Stimulated activated CD4-positive, alpha-beta T cell treated with anti-CD3 and anti-CD28 coated beads, TNF-alpha, amount 100 ng/mL, for 24 hours (primary cell): ENCODE measurements around the gene NFE2L1.
"Not testable (repeated sequence)": the region's sequence is repeated elsewhere in the genome, so short reads cannot be mapped to it uniquely, and the experiment has no call there.

Experiments used
- DNase-seq, 3 experiments: peaks; one replicate each; pipeline ENCODE4 v3.0.0-alpha.2; 2020; ENCODE audit warnings: low read depth in 3 of 3

The NFE2L1 gene

DNA sequence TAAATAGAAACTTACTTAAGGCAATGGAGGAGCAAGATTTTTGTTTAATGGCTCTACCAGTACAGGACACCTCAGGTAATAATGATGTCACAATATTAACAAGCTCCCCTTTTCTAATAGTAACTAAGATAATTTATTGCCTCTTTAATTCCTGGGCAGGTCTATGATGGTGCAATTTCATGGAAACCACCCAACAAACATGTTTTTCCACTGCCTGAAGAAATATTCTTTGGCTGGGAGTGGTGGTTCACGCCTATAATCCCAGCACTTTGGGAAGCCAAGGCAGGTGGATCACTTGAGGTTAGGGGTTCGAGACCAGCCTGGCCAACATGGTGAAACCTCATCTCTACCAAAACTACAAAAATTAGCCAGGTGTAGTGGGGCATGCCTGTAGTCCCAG, 19.6 kb downstream of the NFE2L1 start:
- not testable (repeated sequence) for DNase-seq

DNA sequence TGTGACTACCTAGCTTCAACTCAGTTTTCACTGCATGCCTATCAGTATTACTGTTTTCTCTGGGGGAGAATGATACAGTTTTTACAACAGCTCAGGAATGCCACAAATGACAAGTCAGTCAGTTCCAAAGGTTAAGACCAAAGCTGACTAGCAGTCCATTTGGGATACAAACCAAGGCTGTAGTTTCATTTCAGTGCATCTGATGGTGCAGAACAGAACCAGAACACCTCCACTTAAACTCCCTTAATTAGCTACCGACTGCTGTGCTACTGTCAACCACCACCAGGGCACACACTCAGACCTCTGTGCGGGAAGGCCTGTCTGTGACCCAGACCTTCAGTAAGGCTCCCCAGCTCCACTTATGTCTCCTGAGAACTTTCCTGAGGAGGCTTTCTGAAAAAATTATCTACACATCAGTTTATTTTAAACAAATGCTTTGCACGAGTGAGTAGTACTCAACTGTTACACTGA, 20.4 kb downstream of the NFE2L1 start:
- no peak for DNase-seq

GRCh38 chr17:48070195-48070594, 22.0 kb downstream of the NFE2L1 start:
- DNase-seq: no peak

DNA sequence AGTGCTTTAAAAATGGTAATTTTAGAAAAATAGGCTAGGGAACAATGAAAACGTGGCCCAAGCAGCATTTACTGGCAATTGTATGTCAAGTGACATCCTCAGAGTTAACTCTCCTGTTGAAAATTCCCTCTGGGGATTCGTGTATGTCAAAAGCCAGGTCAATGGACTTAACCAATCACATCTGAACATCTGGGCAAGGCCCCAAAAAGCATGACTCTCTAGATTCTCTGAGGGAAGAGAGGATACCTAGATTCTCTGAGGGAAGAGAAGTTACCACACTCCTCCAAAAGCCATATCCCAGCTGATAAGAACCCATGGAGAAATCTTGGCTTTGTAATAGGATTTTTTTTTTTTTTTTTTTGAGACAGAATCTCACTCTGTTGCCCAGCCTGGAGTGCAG, 23.5 kb downstream of the NFE2L1 start:
- DNase-seq: no peak

DNA sequence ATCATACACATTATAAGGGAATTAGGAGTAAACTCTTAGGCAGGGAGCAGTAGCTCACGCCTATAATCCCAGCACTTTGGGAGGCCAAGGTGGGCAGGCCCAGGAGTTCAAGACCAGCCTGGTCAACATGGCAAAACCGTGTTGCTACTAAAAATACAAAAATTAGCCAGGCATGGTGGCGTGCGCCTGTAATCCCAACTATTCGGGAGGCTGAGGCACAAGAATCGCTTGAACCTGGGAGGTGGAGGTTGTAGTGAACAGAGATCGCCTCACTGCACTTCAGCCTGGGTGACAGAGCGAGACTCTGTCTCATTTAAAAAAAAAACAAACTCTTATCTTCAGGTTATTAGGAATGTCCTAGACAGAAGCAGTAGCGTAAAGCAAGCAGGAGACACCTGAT, 24.7 kb downstream of the NFE2L1 start:
- not testable (repeated sequence) for DNase-seq

GRCh38 chr17:48073566-48074094, 25.5 kb downstream of the NFE2L1 start:
- not testable (repeated sequence) for DNase-seq

- DNase-seq: peak; percentile 42 to 59 (median 51)
These were observed 26.3 kb downstream of the NFE2L1 start for GRCh38 chr17:48074322-48075081.

DNA sequence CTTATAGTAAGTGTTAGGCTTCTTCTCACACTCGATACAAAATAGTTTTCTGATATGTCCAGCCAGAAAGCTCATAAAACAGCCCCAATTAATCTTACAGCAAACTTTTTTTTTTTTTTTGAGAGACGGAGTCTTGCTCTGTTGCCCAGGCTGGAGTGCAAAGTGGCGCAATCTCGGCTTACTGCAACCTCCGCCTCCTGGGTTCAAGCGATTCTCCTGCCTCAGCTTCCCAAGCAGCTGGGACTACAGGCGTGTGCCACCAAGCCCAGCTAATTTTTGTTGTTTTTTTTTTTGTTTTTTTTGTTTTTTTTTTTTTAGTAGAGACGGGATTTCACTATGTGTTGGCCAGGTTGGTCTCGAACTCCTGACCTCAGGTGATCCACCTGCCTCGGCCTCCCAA, 29.0 kb downstream of the NFE2L1 start:
- DNase-seq: not testable (repeated sequence)

DNA sequence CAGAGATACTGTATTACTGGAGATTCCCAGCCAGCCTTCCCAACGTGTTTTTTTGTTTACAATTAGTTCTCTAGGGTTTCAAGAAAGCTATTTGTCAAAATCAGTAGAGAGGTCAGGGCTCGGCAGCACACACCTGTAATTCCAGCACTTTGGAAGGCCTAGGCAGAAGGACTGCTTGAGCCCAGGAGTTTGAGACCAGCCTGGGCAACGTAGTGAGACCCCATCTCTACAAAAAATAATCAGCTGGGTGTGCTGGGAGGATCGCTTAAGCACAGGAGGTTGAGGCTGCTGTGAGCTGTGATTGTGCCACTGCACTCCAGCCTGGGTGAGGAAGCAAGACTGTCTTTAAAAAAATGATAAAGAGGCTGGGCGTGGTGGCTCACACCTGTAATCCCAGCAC, 33.7 kb downstream of the NFE2L1 start:
- DNase-seq: no peak

- no peak for DNase-seq
These were observed 36.8 kb downstream of the NFE2L1 start for GRCh38 chr17:48084932-48085331.

DNA sequence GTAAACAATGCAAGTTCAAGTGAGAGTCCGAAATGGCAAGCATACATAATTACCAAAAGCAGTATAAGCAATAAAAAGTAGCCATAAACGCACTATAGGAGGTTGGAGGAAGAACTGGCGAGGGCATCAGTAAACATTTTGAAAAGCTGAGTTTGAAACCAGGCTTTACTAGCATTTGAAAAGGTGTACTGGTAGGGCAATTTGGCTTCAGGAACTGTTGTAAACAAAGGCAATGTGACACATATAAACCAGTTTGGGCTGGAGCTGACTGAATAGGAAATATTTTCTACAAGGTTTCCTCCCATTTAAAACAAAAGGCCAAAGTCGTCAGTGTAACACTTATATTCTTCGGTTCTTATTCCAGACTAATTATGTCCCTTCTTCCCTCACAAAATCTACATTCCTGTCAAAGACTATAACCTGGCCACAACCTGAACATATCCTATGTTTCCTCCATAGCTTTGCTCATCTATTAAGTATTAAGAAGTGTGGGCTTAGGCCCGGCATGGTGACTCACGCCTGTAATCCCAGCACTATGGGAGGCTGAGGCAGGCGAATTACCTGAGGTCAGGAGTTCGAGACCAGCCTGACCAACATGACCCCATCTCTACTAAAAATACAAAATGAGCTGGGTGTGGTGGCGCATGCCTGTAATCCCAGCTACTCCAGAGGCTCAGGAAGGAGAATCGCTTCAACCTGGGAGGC, 45.3 kb downstream of the NFE2L1 start:
- no peak for DNase-seq

- no peak for DNase-seq
These were observed 47.5 kb downstream of the NFE2L1 start for GRCh38 chr17:48095611-48096010.

DNA sequence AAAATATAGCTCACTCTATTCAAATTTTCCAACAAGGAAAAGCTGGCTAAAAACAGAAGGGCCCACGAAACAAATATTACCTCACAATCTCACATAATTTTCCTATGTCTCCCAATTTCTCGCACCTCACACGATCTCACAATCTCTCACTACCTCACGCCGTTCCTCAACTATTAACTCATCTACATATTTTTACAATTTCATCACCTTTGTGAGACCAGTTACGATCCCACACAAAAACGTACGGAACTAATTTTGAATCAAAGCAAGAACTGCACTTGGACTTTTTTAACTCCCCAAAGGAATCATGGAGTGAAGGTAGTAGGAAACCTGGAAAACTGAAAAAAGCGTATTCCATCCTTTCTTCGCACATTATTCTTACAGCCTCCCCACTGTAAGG, 52.0 kb downstream of the NFE2L1 start:
- DNase-seq: no peak

DNA sequence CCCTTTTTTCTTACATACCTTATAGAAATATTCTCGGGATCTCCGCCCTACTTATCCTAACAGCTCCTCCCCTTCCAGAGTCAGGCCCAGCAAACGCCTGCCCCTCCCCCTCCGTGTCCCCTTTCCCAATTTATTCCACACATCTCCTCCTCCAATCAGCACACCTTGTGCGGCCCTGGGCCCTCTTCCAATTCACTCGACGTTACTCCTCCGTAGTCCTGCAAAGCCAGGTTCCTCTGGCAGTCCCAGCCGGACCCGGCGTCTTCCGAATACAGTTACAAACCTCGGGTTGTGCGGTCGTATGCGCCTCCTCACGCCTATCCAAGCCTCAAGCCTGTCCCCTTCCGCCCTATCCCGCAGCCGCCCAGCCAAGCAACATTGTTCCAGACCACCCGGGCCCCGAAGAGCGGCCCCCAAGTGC, 52.4 kb downstream of the NFE2L1 start:
- DNase-seq: no peak

GRCh38 chr17:48101012-48101720, 53.0 kb downstream of the NFE2L1 start, which contains the start of gene CBX1:
Gene CBX1 (minus strand): TSS chr17:48101478. CDS start chr17:48077004, 24,474 bp downstream.
- DNase-seq: peak; percentile 86 to 93 (median 86)

- DNase-seq: no peak
These were observed 54.0 kb downstream of the NFE2L1 start for GRCh38 chr17:48102043-48102750.

GRCh38 chr17:48102798-48103715, 54.9 kb downstream of the NFE2L1 start:
- DNase-seq: no peak

DNA sequence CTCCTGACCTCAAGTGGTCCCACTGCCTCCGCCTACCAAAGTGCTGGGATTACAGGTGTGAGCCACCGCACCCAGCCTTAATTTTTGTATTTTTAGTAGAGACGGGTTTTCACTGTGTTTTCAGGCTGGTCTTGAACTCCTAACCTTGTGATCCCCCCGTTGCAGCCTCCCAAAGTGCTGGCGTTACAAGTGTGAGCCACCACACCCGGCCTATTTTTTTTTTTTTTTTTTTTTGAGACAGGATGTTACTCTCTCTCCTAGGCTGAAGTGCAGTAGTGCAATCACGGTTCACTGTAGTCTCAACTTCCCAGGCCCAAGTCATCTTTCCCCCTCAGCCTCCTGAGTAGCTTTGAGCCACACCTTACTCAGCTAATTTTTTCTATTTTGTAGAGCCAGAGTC, 56.3 kb downstream of the NFE2L1 start:
- DNase-seq: no peak

DNA sequence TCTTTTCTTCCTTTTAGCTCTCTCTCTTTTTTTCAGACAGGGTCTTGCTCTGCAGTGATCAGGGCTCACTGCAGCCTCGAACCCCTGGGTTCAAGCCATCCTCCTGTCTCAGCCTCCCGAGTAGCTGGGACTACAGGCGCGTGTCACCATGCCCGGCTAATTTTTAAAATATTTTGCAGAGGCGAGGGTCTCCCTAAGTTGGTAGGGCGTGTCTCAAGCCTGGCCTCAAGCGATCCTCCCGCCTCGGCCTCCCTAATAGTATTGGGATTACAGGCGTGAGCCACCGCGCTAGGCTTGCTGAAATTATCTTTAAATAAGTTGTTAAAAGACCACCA, 58.6 kb downstream of the NFE2L1 start:
- no peak for DNase-seq
